Neural progenitor cell (in vitro differentiated cells): Measurements from ENCODE around the gene AAMP.

Source experiments
- EZH2 ChIP-seq: fragments of 200-600 bp; sonication (generic); IDR thresholded peaks from 2 replicates; pipeline ENCODE4 v1.6.1; 2017; ENCODE audit warnings: antibody characterized with exemption, mild to moderate bottlenecking, moderate library complexity
- EZH2phosphoT487 ChIP-seq: fragments of 200-600 bp; sonication (generic); IDR thresholded peaks from 2 replicates; pipeline ENCODE4 v1.6.1; 2017; ENCODE audit warnings: antibody characterized with exemption
- TF ChIP-seq, protein P1 (sequence below): fragments of 200-600 bp; sonication (generic); IDR thresholded peaks from 2 replicates; pipeline ENCODE4 v1.5.1; 2017; ENCODE audit warnings: antibody characterized with exemption, mild to moderate bottlenecking

DNA sequence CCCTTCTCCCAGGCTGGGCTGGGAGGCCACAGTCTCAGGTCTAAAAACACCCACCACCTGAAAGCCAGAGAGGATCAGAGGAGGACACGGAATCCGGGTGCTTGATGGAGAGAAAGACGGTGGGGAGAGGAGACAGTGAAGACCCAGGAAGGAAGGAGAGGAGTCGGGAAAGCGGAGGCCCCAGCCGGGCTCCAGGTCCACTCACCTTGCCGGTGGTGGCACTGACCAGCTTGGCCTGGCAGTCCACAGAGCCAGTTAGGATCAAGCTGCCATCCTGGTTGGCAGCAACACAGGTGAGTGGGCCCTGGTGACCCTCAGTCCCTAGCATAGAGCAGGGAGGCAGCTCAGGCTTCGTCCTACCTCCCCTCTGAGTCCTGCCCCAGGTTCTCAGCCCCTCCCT is 4.3 kb downstream of the AAMP start:
- TF ChIP-seq EZH2phosphoT487 = no peak
- TF ChIP-seq, protein P1, sequence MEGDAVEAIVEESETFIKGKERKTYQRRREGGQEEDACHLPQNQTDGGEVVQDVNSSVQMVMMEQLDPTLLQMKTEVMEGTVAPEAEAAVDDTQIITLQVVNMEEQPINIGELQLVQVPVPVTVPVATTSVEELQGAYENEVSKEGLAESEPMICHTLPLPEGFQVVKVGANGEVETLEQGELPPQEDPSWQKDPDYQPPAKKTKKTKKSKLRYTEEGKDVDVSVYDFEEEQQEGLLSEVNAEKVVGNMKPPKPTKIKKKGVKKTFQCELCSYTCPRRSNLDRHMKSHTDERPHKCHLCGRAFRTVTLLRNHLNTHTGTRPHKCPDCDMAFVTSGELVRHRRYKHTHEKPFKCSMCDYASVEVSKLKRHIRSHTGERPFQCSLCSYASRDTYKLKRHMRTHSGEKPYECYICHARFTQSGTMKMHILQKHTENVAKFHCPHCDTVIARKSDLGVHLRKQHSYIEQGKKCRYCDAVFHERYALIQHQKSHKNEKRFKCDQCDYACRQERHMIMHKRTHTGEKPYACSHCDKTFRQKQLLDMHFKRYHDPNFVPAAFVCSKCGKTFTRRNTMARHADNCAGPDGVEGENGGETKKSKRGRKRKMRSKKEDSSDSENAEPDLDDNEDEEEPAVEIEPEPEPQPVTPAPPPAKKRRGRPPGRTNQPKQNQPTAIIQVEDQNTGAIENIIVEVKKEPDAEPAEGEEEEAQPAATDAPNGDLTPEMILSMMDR = no peak
- TF ChIP-seq EZH2 = no peak
